H9 (cell line): ENCODE data around the gene TRMT61B. TPM values are rescaled to one million over a fixed set of nuclear protein-coding genes. Genes with fewer than 3 reads are reported as not detected.

Experiments
- DNase-seq: peaks from one replicate; pipeline ENCODE4 v3.0.0-alpha.2; 2017
- H2AFZ ChIP-seq: one replicate; pipeline ENCODE4 v1.6.1; 2013; ENCODE audit warnings: mild to moderate bottlenecking, low read length, control low read depth, moderate library complexity
- H2AK5ac ChIP-seq: 2 replicates; pipeline ENCODE4 v1.6.1; 2013; ENCODE audit warnings: low read length, control low read depth, mixed read lengths; ENCODE audit not compliant: insufficient read length
- H2BK120ac ChIP-seq: one replicate; pipeline ENCODE4 v1.6.1; 2013; ENCODE audit warnings: low read depth, mild to moderate bottlenecking, low read length, control low read depth, inconsistent platforms; ENCODE audit not compliant: poor library complexity, severe bottlenecking
- H2BK12ac ChIP-seq: 2 replicates; pipeline ENCODE4 v1.6.1; 2013; ENCODE audit warnings: low read length, control low read depth, mixed read lengths, low read depth; ENCODE audit not compliant: insufficient read length
- H2BK15ac ChIP-seq: 2 replicates; pipeline ENCODE4 v1.6.1; 2013; ENCODE audit warnings: low read depth, low read length, control low read depth
- H2BK20ac ChIP-seq: one replicate; pipeline ENCODE4 v1.6.1; 2013; ENCODE audit warnings: low read depth, mild to moderate bottlenecking, low read length, control low read depth, inconsistent platforms; ENCODE audit not compliant: poor library complexity, severe bottlenecking
- H2BK5ac ChIP-seq: 2 replicates; pipeline ENCODE4 v1.6.1; 2013; ENCODE audit warnings: low read length, control low read depth, mixed read lengths; ENCODE audit not compliant: insufficient read length
- H3K14ac ChIP-seq: 2 replicates; pipeline ENCODE4 v1.6.1; 2013; ENCODE audit warnings: low read length, control low read depth; ENCODE audit not compliant: insufficient read depth
- H3K18ac ChIP-seq: 2 replicates; pipeline ENCODE4 v1.6.1; 2013; ENCODE audit warnings: low read depth, mild to moderate bottlenecking, mixed read lengths, low read length, control low read depth; ENCODE audit not compliant: insufficient read length
- H3K23ac ChIP-seq: 2 replicates; pipeline ENCODE4 v1.6.1; 2013; ENCODE audit warnings: low read length, control low read depth, mixed read lengths, low read depth; ENCODE audit not compliant: insufficient read length
- H3K23me2 ChIP-seq: 2 replicates; pipeline ENCODE4 v1.6.1; 2013; ENCODE audit warnings: low read depth, mild to moderate bottlenecking, mixed read lengths, low read length, control low read depth; ENCODE audit not compliant: insufficient read length, poor library complexity, severe bottlenecking
- H3K27ac ChIP-seq: 2 replicates; pipeline ENCODE4 v1.5.1; 2013; ENCODE audit warnings: low read length, control low read depth, mixed read lengths, low read depth; ENCODE audit not compliant: insufficient read length
- H3K27me3 ChIP-seq: 2 replicates; pipeline ENCODE4 v1.6.1; 2013; ENCODE audit warnings: low read length, control low read depth, inconsistent platforms; ENCODE audit not compliant: insufficient read depth
- H3K4ac ChIP-seq: 2 replicates; pipeline ENCODE4 v1.6.1; 2013; ENCODE audit warnings: low read depth, mild to moderate bottlenecking, control low read depth, inconsistent platforms, low read length, moderate library complexity
- H3K4me1 ChIP-seq: 2 replicates; pipeline ENCODE4 v1.6.1; 2013; ENCODE audit warnings: low read length, control low read depth, inconsistent platforms; ENCODE audit not compliant: insufficient read depth
- H3K4me2 ChIP-seq: 2 replicates; pipeline ENCODE4 v1.6.1; 2013; ENCODE audit warnings: low read length, control low read depth, mixed read lengths; ENCODE audit not compliant: insufficient read length, insufficient read depth
- H3K56ac ChIP-seq: 2 replicates; pipeline ENCODE4 v1.6.1; 2013; ENCODE audit warnings: low read depth, mild to moderate bottlenecking, mixed read lengths, low read length, control low read depth; ENCODE audit not compliant: insufficient read length
- H3K79me1 ChIP-seq: 2 replicates; pipeline ENCODE4 v1.6.1; 2013; ENCODE audit warnings: low read depth, mild to moderate bottlenecking, moderate library complexity, low read length, control low read depth, inconsistent platforms; ENCODE audit not compliant: insufficient read depth, poor library complexity, severe bottlenecking
- H3K79me2 ChIP-seq: 2 replicates; pipeline ENCODE4 v1.6.1; 2013; ENCODE audit warnings: low read length, control low read depth, inconsistent platforms; ENCODE audit not compliant: insufficient read depth
- H3K9ac ChIP-seq: 2 replicates; pipeline ENCODE4 v1.6.1; 2013; ENCODE audit warnings: low read length, control low read depth, mixed read lengths; ENCODE audit not compliant: insufficient read length; ENCODE audit errors: extremely low read depth
- H3K9me3 ChIP-seq: one replicate; pipeline ENCODE4 v1.6.1; 2013; ENCODE audit warnings: low read depth, low read length, inconsistent platforms; ENCODE audit not compliant: control insufficient read depth
- H3T11ph ChIP-seq: one replicate; pipeline ENCODE4 v1.6.1; 2013; ENCODE audit warnings: mild to moderate bottlenecking, low read length, control low read depth, inconsistent platforms
- H4K20me1 ChIP-seq: one replicate; pipeline ENCODE4 v1.6.1; 2013; ENCODE audit not compliant: control insufficient read depth, insufficient read length, insufficient read depth
- H4K5ac ChIP-seq: 2 replicates; pipeline ENCODE4 v1.6.1; 2013; ENCODE audit warnings: low read depth, mild to moderate bottlenecking, mixed read lengths, low read length, control low read depth; ENCODE audit not compliant: insufficient read length
- H4K8ac ChIP-seq: replicated peaks from 2 replicates; pipeline ENCODE4 v1.6.1; 2013; ENCODE audit warnings: low read length, control low read depth, mixed read lengths, low read depth; ENCODE audit not compliant: insufficient read length
- H4K91ac ChIP-seq: 2 replicates; pipeline ENCODE4 v1.6.1; 2013; ENCODE audit warnings: low read depth, mild to moderate bottlenecking, moderate library complexity, mixed read lengths, low read length, control low read depth; ENCODE audit not compliant: insufficient read length
- H3K27ac Mint-ChIP-seq, 3 experiments: 2 replicates in 2 of 3; 3 replicates in 1 of 3; pipeline ENCODE4 v1.8.0; 2020 to 2021; ENCODE audit warnings: mixed read lengths in 3 of 3, mild to moderate bottlenecking in 1 of 3, moderate library complexity in 1 of 3
- H3K27me3 Mint-ChIP-seq: 2 replicates; pipeline ENCODE4 v1.8.0; 2021; ENCODE audit warnings: low read depth, mild to moderate bottlenecking, moderate library complexity, mixed read lengths
- H3K36me3 Mint-ChIP-seq, 3 experiments: 2 replicates in 2 of 3; 3 replicates in 1 of 3; pipeline ENCODE4 v1.8.0; 2020 to 2021; ENCODE audit warnings: low read depth in 3 of 3, mixed read lengths in 3 of 3; ENCODE audit not compliant: insufficient read depth in 1 of 3
- H3K4me1 Mint-ChIP-seq, 2 experiments: 2 replicates each; pipeline ENCODE4 v1.8.0; 2020; ENCODE audit warnings: mixed read lengths in 2 of 2
- H3K4me3 Mint-ChIP-seq, 2 experiments: 2 replicates in 1 of 2; 3 replicates in 1 of 2; pipeline ENCODE4 v1.8.0; 2020 to 2021; ENCODE audit warnings: mild to moderate bottlenecking in 2 of 2, mixed read lengths in 2 of 2, moderate library complexity in 1 of 2
- H3K9me3 Mint-ChIP-seq, 2 experiments: 2 replicates in 1 of 2; 3 replicates in 1 of 2; pipeline ENCODE4 v1.8.0; 2020; ENCODE audit warnings: mild to moderate bottlenecking in 2 of 2, mixed read lengths in 2 of 2, moderate library complexity in 1 of 2
- WGBS: extraction: QIAGEN DNeasy Blood & Tissue Kit; methylation state at CpG from one replicate; pipeline ENCODE4 v1.1.7; 2013; ENCODE audit warnings: missing lambda C conversion rate, low lambda C conversion rate, mixed read lengths; ENCODE audit not compliant: insufficient read length; ENCODE audit errors: extremely low coverage; 5-methylcytosine and 5-hydroxymethylcytosine counted together
- total RNA-seq: library from RNA; stranded (reverse); gene quantifications from 2 replicates; pipeline ENCODE4 v1.2.1, GENCODE V29; 2021
- TF ChIP-seq, protein P1 (sequence below): fragments of 200-600 bp; sonication (generic); conservative IDR thresholded peaks from 3 replicates; pipeline ENCODE4 v1.8.0; 2021; ENCODE audit warnings: antibody characterized with exemption, mild to moderate bottlenecking

Gene TRMT61B
- total RNA-seq, 1 experiment from 2014 or later, result 20.7 TPM

GRCh38 chr2:28915939-28916338 lies 45.8 kb upstream of the TRMT61B start:
- H3K27me3 ChIP-seq, result no peaks in the 10 kb centered on the region
- H2BK20ac ChIP-seq, result no peak overlapping the region
- no peak overlapping the region for H2BK15ac ChIP-seq
- H3K23ac ChIP-seq, result no peak overlapping the region
- no peak overlapping the region for H4K91ac ChIP-seq
- Mint-ChIP-seq H3K4me1 (peaks cover 0 to 2% of the 10 kb centered on the region in 2 experiments; a peak in 1 of 4 replicates), H3K4me3 (no peak overlapping the region), H3K27me3 (no peaks in the 10 kb centered on the region), H3K27ac (no peak overlapping the region), H3K36me3 (peaks cover 35 to 84% (median 61%) of the 10 kb centered on the region in 3 experiments; a peak in 6 of 7 replicates), H3K9me3 (no peaks in the 10 kb centered on the region)
- DNase-seq, result no peak
- no peaks in the 10 kb centered on the region for H3K9me3 ChIP-seq
- no peak overlapping the region for H3T11ph ChIP-seq
- no peak overlapping the region for H2AK5ac ChIP-seq
- H3K9ac ChIP-seq, result no peak overlapping the region
- no peak overlapping the region for H2BK12ac ChIP-seq
- no CpG with 5 or more reads among the region's 1 CpG for WGBS
- TF ChIP-seq, protein P1, sequence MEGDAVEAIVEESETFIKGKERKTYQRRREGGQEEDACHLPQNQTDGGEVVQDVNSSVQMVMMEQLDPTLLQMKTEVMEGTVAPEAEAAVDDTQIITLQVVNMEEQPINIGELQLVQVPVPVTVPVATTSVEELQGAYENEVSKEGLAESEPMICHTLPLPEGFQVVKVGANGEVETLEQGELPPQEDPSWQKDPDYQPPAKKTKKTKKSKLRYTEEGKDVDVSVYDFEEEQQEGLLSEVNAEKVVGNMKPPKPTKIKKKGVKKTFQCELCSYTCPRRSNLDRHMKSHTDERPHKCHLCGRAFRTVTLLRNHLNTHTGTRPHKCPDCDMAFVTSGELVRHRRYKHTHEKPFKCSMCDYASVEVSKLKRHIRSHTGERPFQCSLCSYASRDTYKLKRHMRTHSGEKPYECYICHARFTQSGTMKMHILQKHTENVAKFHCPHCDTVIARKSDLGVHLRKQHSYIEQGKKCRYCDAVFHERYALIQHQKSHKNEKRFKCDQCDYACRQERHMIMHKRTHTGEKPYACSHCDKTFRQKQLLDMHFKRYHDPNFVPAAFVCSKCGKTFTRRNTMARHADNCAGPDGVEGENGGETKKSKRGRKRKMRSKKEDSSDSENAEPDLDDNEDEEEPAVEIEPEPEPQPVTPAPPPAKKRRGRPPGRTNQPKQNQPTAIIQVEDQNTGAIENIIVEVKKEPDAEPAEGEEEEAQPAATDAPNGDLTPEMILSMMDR, result no peak
- H3K79me2 ChIP-seq, result peaks cover 3% of the 10 kb centered on the region; the same call in 1 of the 2 replicates
- H3K4ac ChIP-seq, result no peak overlapping the region
- H3K23me2 ChIP-seq, result no peaks in the 10 kb centered on the region
- H4K20me1 ChIP-seq, result no peaks in the 10 kb centered on the region
- no peaks in the 10 kb centered on the region for H3K4me1 ChIP-seq
- H3K4me2 ChIP-seq, result no peak overlapping the region
- H3K79me1 ChIP-seq, result no peaks in the 10 kb centered on the region
- H2BK5ac ChIP-seq, result no peak overlapping the region
- no peak overlapping the region for H4K5ac ChIP-seq
- H3K56ac ChIP-seq, result no peak overlapping the region
- no peak overlapping the region for H3K14ac ChIP-seq
- no peak overlapping the region for H2AFZ ChIP-seq
- H3K27ac ChIP-seq, result no peak overlapping the region
- no peak overlapping the region for H3K18ac ChIP-seq
- H4K8ac ChIP-seq, result no peak overlapping the region
- no peak overlapping the region for H2BK120ac ChIP-seq
